Measurements from ENCODE around the gene RXRA. TPM values are rescaled to one million over a fixed set of nuclear protein-coding genes. Genes with fewer than 3 reads are reported as not detected.

The RXRA gene
- total and polyA plus RNA-seq, 10 of the 15 experiments (the other 5 are each of a cell fraction or from before 2014, with no cell fraction given), result 0.89 to 36.8 (median 11.1) TPM

- POLR2A ChIA-PET, result no interaction called here
- Histone ChIP-seq H3K27me3 (replicated peaks in 1 of 2; ENCODE audit: control insufficient read depth in 2 of 2, insufficient read depth in 2 of 2, low read length in 1 of 2) (no peaks in the 10 kb centered on the region; a peak in 1 of 4 replicates), H3K9me3 (replicated peaks; ENCODE audit: control insufficient read depth, insufficient read depth, low read length) (no peaks in the 10 kb centered on the region), H3K4me3 (no peak overlapping the region), H3K27ac (ENCODE audit: control insufficient read depth, insufficient read depth) (no peak overlapping the region), H3K9ac (ENCODE audit: control insufficient read depth, insufficient read depth, low read length) (no peak overlapping the region), H3K4me2 (ENCODE audit: control insufficient read depth, insufficient read depth) (no peak overlapping the region), H3K79me2 (ENCODE audit: control insufficient read depth, insufficient read depth, low read length) (no peaks in the 10 kb centered on the region), H3K36me3 (ENCODE audit: control insufficient read depth in 2 of 2, insufficient read depth in 2 of 2, low read length in 1 of 2) (no peaks in the 10 kb centered on the region), H2AFZ (ENCODE audit: control insufficient read depth, low read depth, low read length) (no peak overlapping the region), H4K20me1 (ENCODE audit: control insufficient read depth, insufficient read depth) (no peaks in the 10 kb centered on the region), H3K4me1 (ENCODE audit: control insufficient read depth, insufficient read depth, low read length) (no peaks in the 10 kb centered on the region)
- 34% methylated on average over 15 of the region's 15 CpGs for WGBS (ENCODE audit: insufficient coverage, insufficient replicate concordance, low lambda C conversion rate, missing lambda C conversion rate)
- in situ Hi-C loops (cut with MboI), result no loop called here
- CTCF ChIA-PET, result no interaction called here
- FAIRE-seq, result no peak
- RAD21 ChIA-PET (ENCODE audit: unreplicated experiment), result no interaction called here
- intact Hi-C loops (cut with micrococcal nuclease; ENCODE audit: unreplicated experiment), result no loop called here
- no peak for DNase-seq (ENCODE audit: low read depth, low spot score)
- TF ChIP-seq HDAC6 (IDR thresholded peaks at IDR 0.05; ENCODE audit: unreplicated experiment) (no peak), SMC3 (IDR thresholded peaks at IDR 0.05; ENCODE audit: borderline replicate concordance, low read length) (no peak), DPF2 (IDR thresholded peaks at IDR 0.05) (no peak), MTA3 (IDR thresholded peaks at IDR 0.05; ENCODE audit: borderline replicate concordance, low read length) (no peak), EZH2 (IDR thresholded peaks at IDR 0.05; ENCODE audit: borderline replicate concordance, control insufficient read depth, low read depth, low read length) (no peak), CHD1 (IDR thresholded peaks at IDR 0.05; ENCODE audit: low read depth, low read length) (no peak), SPI1 (IDR thresholded peaks at IDR 0.05; ENCODE audit: borderline replicate concordance, insufficient read depth, low read depth, low read length) (no peak), NBN (IDR thresholded peaks at IDR 0.05) (no peak), TCF12 (IDR thresholded peaks at IDR 0.05; ENCODE audit: low read depth, low read length) (no peak), FOXM1 (IDR thresholded peaks at IDR 0.05; ENCODE audit: low read depth, low read length) (no peak), GATAD2B (conservative IDR thresholded peaks at IDR 0.05; ENCODE audit: low read depth) (no peak), BHLHE40 (IDR thresholded peaks at IDR 0.05; ENCODE audit: borderline replicate concordance in 1 of 2, low read depth in 2 of 2, low read length in 1 of 2) (no peak), SUZ12 (IDR thresholded peaks at IDR 0.05; ENCODE audit: unreplicated experiment) (no peak), ZNF274 (IDR thresholded peaks at IDR 0.05; ENCODE audit: insufficient read depth, insufficient read length) (no peak), MLLT1 (IDR thresholded peaks at IDR 0.05) (no peak), SP1 (IDR thresholded peaks at IDR 0.05; ENCODE audit: low read depth, low read length) (no peak)
- ATAC-seq, result no peak
- SMC1A ChIA-PET (ENCODE audit: uncharacterized antibody, unreplicated experiment), result no interaction called here
- BruUV-seq (replicated peaks), result no TSS peak
These were observed 29.5 kb downstream of the RXRA start for GRCh38 chr9:134355561-134356279.

Data from GM12878 (cell line).